HEK293T (cell line): Measurements from ENCODE around the gene SENP8.

Source experiments
- FOXK2 ChIP-seq: fragments of 450-650 bp; IDR thresholded peaks from 2 replicates; pipeline ENCODE4 v1.6.1; 2016; ENCODE audit warnings: mild to moderate bottlenecking
- L3MBTL2 ChIP-seq: fragments of 450-650 bp; conservative IDR thresholded peaks from 2 replicates; pipeline ENCODE4 v1.6.1; 2016; ENCODE audit warnings: mild to moderate bottlenecking
- SP1 ChIP-seq: fragments of 450-650 bp; IDR thresholded peaks from 2 replicates; pipeline ENCODE4 v1.6.1; 2017
- TARDBP ChIP-seq: fragments of 450-650 bp; IDR thresholded peaks from 2 replicates; pipeline ENCODE4 v1.6.1; 2016

DNA sequence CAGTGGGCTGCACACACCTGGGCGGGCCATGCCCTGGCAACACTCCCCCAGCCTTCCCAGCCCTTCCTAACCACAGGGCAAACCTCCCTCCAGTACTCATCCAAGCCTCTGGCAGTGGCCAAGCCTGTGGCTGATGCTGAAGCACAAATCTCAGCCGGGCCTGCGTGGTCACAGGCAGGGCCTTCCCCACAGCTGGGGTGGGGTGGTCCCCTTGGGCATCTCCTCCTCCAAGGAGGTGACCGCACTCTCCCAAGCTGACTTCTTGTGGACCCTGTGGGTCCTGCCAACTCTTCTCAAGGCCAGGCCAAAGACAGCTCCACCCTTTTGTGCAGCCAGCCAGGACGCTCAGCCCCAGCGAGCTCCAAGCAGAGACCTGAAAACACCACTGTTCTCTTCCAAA lies 58.0 kb downstream of the SENP8 start:
- TF ChIP-seq FOXK2 (no peak), TARDBP (no peak), SP1 (no peak), L3MBTL2 (no peak)
